HG02970 (cell line): ENCODE data around the gene MAST3.
"Not testable (repeated sequence)": the region's sequence is repeated elsewhere in the genome, so short reads cannot be mapped to it uniquely, and the experiment has no call there.

Experiments used
- ATAC-seq: cut with Tn5 transposase; IDR thresholded peaks from one replicate; pipeline ENCODE4 v1.9.1; 2021; ENCODE audit warnings: mild to moderate bottlenecking, moderate library complexity, moderate number of reproducible peaks; ENCODE audit not compliant: unreplicated experiment, low FRiP score

MAST3 gene

DNA sequence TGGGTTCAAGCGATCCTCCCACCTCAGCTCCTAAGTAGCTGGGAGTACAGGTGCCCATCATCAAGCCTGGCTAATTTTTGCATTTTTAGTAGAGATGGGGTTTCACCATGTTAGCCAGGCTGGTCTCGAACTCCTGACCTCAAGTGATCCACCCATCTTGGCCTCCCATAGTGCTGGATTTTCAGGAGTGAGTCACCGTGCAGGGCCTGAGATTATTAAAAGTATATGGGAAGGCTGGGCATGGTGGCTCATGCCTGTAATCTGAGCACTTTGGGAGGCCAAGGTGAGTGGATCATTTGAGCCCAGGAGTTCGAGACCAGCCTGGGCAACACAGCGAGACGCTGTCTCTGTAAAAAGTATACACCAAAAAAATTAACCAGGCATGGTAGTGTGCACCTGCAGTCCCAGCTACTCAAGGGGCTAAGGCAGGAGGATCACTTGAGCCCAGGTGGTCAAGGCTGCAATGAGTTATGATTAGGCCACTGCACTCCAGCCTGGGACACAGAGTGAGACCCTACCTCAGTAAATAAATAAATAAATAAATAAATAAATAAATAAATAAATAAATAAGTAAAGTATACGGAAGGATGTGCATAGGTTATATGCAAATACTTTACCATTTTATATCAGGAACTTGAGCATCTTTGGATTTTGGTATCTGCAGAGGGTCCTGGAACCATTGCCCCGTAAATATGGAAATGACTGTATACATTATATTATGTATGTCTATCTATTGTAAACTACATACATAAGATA lies 11.7 kb upstream of the MAST3 start:
- no peak for ATAC-seq

DNA sequence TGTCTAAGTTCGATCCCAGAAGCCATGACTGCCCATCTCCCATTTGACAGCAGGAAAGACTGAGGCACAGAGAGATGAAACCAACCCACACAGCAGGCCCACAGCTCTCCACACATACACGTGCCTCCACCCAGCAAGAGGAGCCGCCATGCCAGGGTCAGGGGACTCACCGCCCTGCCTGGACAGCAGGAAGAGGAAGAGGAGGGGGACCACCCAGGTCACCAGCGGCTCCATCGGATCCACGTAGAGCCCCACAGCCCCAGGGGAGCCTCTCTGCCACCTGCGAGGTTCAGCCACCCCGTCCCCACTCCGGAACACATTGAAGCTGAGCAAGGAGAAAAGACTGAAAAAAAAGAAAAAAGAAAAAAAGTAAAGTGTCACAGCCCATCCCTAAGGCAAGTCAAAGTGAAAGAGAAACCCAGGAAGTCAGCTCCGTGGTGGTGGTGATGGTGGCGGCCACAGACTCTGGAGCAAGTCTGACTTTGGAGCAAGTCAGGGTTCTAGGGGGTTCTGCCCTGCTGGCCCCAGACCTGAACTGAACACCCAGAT lies 10.9 kb upstream of the MAST3 start, which contains the start of gene IL12RB1:
IL12RB1 (minus strand) TSS at position 345 of the 549 bp plus-strand sequence; CDS start at position 234, 111 bp downstream.
- no peak for ATAC-seq

DNA sequence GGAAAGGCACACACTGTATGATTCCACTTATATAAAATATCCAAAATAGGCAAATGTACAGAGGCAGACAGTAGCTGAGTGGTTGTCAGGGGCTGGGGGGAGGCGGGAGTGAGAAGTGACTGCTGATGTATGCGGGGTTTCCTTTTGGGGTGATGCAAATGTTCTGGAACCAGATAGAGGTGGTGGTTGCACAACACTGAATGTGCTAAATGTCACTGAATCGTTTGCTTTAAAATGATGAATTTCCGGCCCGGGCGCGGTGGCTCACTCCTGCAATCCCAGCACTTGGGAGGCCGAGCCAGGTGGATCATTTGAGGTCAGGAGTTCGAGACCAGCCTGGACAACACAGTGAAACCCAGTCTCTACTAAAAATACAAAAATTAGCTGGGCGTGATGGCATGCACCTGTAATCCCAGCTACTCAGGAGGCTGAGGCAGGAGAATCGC lies 8.5 kb upstream of the MAST3 start:
- ATAC-seq, result not testable (repeated sequence)

DNA sequence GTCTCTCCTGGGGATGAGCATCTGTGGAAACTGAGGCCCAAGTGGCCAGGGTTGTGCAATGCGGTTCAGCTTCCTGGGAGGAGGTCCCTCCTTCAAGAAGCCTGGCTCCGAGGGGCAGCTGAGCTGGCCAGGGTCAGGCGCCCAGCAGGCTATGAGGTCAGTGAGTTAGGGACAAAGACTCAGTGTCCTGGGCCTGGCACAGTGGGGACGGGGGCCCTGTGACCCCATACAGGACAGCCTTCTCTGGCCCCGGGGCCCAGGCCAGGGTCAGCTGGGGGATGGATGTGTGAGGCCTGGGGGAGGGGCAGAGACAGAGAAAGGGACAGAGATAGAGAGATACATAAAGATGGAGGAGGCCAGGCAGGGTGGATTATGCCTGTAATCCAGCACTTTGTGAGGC lies 7.9 kb upstream of the MAST3 start:
- ATAC-seq, result no peak

DNA sequence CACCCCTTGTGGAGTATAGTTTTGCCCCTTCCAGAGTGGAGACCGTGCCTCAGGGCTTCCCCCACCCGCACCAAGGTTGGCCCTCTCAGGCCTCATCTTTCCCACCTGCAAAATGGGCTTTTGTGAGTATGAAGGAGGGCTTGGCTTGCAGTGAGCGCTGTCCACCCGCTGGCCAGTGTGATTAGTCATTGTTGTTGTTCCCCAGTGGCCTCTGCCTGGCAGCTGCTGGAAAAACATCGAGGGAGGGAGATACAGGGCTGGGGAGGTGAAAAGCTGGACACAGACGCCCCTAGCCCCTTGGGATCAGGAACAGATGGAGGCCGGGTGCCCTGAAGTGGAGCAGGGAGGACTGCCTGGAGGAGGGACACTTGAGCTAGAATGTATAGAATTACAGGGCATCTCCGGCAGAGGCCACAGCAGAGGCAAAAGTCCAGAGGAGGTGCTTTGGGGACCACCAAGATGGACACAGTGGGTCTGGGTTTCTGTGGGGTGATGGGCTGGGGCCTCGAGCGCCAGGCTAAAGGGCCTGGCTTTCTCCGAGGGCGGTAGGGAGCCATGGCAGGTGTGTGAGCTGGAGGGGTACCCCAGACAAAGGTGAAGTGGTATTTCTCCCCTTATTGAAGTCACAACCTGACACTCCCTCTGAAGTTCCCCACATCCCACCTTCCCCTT lies 6.9 kb upstream of the MAST3 start:
- no peak for ATAC-seq

DNA sequence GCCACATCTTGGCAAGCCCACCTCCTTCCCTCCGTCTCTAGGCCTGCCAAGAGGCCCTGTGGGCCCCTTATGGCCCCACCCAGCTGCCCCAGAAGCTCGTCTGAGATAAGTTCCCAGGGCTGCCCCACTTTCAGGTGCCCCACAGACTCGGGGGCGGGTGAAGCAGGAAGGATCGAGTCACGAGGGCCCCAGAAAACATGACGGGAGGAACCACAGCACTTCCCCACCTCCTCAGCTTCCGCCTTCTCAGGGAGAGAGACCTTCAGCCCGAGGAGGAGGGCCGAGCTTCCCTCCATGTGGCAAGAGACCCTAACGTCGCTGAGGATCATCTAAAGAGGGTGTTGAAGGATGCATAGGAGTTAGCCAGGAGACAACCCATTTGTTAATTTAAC lies 6.4 kb upstream of the MAST3 start:
- no peak for ATAC-seq

DNA sequence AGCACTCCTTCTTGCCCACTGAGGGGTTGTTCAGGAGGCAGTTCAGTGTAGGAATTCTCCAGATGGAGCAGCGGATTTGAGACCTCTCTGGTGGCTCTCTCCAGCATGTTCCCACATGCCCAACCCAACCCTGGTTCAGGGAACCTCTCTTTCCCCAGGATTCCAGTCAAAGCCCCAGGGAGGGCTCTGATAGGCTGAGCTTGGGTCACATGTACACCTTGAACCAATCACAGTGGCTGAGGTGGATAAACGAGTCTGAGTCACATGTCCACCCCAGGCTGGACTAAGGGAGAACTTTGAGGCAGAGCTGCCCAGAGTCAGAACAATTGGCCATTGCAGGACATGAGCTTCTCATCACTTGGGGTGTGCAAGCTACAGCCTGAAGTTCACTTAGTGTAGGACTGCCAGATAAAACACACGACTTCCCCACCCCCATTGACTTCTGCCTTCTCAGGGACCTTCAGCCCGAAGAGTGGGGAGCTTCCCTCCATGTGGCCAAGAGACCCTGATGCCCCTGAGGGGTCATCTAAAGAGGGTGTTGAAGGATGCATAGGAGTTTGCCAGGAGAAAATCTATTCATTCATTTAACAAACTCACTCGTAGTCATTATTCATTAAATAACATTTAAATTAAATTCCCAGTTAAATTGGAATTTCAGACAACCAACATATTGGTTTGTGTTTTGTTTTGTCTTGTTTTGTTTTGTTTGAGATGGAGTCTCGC lies 4.0 kb upstream of the MAST3 start:
- ATAC-seq, result no peak

DNA sequence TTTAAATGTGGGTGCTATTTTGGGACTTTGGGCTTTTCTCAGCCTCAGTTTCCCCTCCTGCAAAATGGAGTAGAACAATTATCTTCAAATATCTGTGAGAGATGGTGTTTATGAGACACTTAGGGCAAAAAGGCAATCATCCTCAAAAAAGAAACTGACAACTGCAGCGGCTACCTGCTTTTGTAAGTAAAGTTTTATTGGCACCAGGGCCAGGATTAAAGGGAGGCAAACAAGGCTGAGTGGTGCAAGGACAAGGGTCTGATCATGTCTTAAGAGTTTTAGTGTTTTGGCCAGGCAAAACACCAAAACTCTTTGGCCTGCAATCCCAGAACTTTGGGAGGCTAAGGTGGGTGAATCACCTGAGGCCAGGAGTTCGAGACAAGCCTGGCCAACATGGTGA lies 1.3 kb upstream of the MAST3 start:
- no peak for ATAC-seq

DNA sequence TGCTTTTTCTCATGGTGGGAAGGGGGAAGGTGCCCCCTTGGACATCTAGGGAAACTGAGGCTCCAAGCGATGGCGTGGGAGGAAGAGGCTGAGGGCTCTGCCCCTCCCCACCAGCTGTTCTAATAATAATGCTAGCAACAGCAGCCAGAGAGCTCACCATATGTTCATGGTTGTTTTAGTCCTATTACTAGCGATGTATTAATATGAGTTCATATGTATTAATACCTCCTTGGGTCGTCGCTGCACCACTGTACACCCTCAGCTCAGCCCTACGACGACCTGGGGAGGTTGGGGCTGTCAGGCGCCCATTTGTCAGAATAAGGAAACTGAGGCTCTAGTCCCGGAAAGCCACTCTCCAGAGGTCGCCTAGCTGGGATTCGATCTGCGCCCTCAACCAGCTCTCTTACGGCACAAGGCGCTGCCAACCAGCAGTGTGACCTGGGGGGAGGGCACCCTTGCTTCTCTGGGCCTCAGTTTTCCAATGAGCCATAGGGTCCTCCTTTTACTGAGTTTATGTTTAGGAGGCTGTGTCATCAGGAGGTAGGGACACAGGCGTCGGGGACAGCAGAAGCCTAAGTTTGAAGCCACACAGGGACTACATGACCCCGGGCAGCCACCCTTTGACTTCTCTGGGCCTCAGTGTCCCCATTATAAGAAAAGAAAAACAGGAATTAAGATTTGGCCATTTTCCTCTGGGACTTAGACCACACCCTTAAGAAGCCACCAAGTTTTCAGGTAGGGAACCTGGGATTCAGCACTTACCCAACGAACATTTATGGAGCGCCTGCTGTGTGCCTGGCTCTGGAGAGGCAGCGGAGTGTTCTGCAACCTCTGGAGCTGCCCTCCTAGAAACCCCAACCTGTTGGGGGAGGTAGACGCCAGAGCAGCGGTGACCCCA lies 664 bp downstream of the MAST3 start:
- no peak for ATAC-seq

DNA sequence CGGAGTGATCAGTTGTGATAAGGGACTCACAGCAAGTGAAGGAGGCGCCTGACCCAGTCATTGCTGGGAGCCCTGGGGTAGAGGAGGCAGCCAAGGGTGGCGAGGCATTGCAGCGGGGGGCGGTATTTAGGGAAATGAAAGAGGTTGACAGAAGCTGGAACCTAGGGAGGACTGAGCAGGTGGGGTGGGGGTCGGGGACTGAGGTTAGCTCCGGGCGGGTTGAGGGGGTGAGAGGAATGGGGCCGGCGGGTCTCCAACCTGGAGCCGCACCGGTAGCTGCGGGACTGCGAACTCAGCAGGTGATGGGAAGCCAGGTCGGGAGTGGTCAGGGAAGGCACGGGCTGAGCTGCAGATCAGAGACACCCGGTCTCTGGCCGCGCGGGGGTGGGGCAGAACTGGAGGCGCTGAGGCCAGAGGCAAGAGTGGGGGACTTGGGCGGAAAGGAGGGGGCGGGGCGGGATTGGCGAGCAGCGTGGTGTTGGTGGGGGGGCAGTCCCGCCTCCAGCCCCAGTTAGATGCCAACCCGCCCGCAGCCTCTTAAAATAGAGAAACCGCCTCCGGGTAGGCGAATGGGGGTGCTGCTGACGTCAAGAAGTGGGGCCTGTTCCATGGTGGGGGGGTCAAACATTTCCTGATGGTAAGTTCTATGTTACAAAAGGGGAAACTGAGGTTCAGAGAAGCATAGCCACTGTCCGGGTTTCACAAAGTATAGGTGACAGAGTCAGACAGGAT lies 1.5 kb downstream of the MAST3 start:
- ATAC-seq, result peak; percentile 37

DNA sequence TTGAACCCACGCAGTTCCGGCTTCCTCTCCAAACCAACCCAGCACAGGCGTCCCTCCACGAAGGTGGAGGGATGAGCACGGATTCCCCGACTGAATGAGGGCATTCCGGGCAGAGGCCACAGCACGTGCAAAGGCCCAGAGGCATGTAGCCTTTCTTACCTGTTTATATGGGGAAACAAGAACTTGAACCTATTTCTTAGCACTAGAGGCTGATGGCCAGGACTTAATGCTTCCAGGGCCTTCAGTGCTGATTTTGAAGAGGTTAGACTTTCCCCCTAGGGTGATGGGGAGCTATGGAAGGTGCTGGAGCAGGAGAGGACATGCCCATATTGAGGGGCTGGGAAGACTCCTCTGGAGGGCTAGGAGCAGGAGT lies 2.0 kb downstream of the MAST3 start:
- ATAC-seq, result no peak

DNA sequence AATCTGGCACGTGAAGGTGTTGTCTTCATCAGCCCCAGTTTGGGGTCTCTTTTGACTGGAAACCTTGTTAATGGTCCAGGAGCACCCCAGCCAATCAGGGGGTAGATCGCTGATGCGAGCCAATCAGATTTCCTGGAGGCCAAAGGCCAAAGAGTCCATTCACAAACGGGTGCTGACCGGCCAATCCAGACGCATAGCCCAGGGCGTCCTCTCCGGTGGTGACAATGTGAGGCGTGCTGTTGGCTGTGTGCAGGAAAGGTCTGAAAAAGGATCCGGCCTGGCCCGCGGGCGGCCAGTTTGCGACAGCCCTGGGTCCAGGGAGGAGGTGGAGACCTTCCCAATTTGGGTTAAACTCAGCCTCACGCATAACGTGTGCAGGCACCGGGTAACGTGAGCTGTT lies 3.1 kb downstream of the MAST3 start:
- ATAC-seq, result no peak

DNA sequence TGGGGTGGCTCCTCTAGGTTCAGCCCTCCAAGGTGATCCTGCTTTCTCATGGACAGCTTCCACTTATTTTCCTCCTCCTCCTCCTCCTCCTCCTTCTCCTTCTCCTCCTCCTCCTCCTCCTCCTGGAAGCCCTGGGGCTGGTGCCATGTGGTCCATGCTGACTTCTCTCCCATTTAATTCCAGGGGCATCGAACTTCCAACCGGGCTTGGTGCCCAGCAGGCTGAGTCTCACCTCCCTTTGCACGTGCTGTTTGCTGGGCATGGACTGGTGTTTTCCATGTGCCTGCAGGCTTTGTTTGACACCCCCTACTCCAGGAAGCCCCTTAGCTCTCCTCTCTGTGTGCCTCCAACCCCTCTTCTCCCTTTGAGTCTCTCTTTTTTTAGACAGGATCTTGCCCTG lies 3.7 kb downstream of the MAST3 start:
- no peak for ATAC-seq

DNA sequence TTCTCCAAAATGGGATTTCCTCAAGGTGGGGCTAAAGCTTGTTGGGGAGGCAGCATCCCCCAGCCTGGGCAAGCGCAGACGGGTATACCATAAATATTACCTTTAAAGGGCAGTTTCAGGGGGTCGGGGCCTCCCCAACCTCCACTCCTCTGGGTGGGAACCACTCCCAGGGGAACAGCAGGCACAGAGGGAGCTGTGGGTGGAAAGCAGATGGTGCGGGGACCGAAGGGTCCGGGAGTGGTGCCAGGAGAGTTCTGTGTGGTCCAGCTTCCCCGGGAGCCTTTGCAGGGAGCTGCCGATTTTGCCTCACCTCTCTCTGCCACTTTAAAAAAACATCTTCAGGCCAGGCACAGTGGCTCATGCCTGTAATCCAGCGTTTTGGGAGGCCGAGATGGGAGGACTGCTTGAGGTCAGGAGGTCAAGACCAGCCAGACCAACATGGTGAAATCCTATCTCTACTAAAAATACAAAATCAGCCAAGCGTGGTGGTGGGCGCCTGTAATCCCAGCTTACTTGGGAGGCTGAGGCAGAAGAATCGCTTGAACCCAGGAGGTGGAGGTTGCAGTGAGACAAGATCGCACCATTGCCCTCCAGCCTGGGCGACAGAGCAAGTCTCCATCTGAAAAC lies 5.5 kb downstream of the MAST3 start:
- no peak for ATAC-seq

DNA sequence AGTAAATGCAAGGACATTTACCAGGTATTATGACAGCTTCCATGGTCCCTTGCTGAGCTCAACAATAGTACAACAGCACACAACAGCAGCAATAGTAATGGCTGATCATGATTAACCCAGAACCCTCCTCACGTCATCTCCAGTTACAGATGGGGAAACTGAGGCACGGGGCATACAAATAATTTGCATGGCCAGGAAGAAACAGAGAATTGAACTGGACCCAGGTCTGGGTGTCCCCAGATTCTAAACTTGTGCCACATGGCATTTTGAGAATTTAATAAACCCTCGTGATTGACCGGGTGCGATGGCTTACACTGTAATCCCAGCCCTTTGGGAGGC lies 7.2 kb downstream of the MAST3 start:
- ATAC-seq, result no peak

DNA sequence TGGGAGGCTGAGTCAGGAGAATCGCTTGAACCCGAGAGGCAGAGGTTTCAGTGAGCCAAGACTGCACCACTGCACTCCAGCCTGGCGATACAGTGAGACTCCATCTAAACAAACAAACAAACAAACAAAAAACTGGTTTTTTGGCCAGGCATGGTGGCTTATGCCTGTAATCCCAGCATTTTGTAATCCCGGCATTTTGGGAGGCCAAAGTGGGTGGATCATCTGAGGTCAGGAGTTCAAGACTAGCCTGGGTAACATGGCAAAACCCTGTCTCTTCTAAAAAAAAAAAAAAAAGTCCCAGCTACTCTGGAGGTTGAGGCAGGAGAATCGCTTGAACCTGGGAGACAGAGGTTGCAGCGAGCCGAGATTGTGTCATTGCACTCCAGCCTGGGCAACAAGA lies 7.7 kb downstream of the MAST3 start:
- ATAC-seq, result not testable (repeated sequence)

DNA sequence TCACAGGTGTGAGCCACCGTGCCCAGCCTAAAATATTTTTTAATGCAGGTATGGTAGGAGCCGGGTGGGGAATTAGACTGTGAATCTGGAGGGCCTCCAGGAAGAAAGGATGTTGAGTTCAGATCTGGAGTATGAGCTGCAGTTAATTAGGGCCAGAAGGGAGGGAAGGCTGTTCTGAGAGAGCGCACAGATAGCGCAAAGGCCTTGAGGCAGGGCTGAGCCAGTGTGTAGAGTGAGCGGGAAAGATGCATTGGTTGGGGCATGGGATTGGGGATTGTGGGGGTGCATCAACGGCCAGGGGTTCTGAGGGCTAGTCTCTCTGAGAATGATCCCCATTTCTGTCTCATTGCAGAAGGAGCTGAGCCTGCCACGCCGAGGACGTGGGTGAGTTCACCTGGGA lies 9.7 kb downstream of the MAST3 start:
- ATAC-seq, result no peak

DNA sequence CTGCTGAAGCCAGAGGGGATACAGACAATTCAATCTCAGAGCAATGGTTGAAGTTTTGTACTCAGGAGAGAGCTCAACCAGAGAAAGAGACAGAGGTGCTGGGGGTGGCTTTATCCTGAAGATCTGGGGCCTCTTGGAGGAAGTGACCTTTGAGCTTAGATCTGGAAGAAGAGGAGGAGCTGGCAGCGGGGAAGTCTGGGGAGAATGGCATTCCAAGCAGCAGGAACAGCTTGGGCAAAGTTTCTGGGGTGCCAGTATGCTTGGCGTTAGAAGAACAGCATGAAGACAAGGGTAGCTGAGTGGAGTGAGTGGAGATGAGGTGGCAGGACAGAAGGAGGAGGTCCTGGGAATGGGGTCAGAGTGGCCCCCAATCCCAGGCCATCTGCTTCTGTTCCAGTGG lies 11.3 kb downstream of the MAST3 start:
- no peak for ATAC-seq

DNA sequence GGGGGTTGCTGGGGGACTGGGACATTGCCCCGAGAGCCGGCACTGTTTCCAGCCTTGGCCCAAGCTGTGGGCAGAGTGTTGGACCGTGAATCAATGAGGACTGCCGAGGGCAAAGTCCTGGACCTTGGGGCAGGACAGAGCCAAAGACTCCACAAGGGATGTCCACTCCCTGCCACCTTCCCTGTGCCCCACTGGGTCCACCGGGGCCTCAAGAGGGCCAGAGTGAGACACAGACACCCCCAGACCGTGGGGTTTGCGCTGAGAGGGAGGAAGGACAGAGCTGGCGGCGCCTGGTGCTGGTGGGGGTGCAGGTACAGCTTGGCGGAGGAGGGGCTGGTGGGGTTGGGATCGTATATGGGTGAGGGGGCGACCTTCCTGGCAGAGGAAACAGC lies 11.8 kb downstream of the MAST3 start:
- ATAC-seq, result no peak
